Right lobe of liver (tissue), 4 donors: ENCODE data around the gene MAPKAPK3.

Source experiments
- CTCF ChIP-seq, 4 donors: fragments of 200-600 bp in 3 of 4; fragments of 450-650 bp in 1 of 4; IDR thresholded peaks; one replicate each; pipeline versions ENCODE4 v1.5.1 to v1.8.0; 2016 to 2022; ENCODE audit warnings: antibody characterized with exemption in 4 of 4, mild to moderate bottlenecking in 2 of 4
- POLR2A ChIP-seq: fragments of 450-650 bp; IDR thresholded peaks from one replicate; pipeline ENCODE4 v1.6.1; 2017; ENCODE audit warnings: antibody characterized with exemption, mild to moderate bottlenecking
- donor health status: DM: no; HTN: no; CAD: no.
- donor health status: DM: no; HTN: no; CAD: no.
- donor health status: DM: no; HTN: yes; CAD: no.

- no peak for TF ChIP-seq CTCF (IDR thresholded peaks at IDR 0.05)
- no peak for TF ChIP-seq POLR2A
These were observed 33.1 kb upstream of the MAPKAPK3 start for GRCh38 chr3:50583897-50584296.
